SJSA1 (cell line): Measurements from ENCODE around the gene UQCR11. TPM values are rescaled to one million over a fixed set of nuclear protein-coding genes. Genes with fewer than 3 reads are reported as not detected.

ENCODE experiments used
- DNase-seq, 2 experiments: peaks; one replicate each; pipeline ENCODE4 v3.0.0-alpha.2; 2015 to 2020; ENCODE audit warnings: low spot score in 2 of 2, low read depth in 1 of 2
- H3K27ac ChIP-seq: fragments of 250-450 bp; sonication (Bioruptor Pico); 2 replicates; pipeline ENCODE4 v1.5.1; 2020; ENCODE audit warnings: mild to moderate bottlenecking, moderate library complexity
- H3K27me3 ChIP-seq: fragments of 250-450 bp; sonication (Bioruptor Pico); replicated peaks from 2 replicates; pipeline ENCODE4 v1.5.1; 2020; ENCODE audit warnings: mild to moderate bottlenecking, moderate library complexity
- H3K36me3 ChIP-seq: fragments of 250-450 bp; sonication (Bioruptor Pico); 2 replicates; pipeline ENCODE4 v1.5.1; 2020; ENCODE audit warnings: mild to moderate bottlenecking
- H3K4me1 ChIP-seq: fragments of 250-450 bp; sonication (Bioruptor Pico); replicated peaks from 2 replicates; pipeline ENCODE4 v1.6.1; 2021; ENCODE audit warnings: mild to moderate bottlenecking
- H3K4me3 ChIP-seq: fragments of 250-450 bp; sonication (Bioruptor Pico); 2 replicates; pipeline ENCODE4 v1.5.1; 2020; ENCODE audit warnings: mild to moderate bottlenecking
- H3K9me3 ChIP-seq: fragments of 250-450 bp; sonication (Bioruptor Pico); replicated peaks from 2 replicates; pipeline ENCODE4 v1.5.1; 2020; ENCODE audit warnings: mild to moderate bottlenecking
- total RNA-seq: library from RNA; depleted of rRNA; stranded (reverse); fragments of >200 nt; shearing (Covaris generic); gene quantifications from 2 replicates; pipeline ENCODE4 v1.2.3, GENCODE V29; 2014; rRNA removed

Gene UQCR11
- 60.1 and 83.4 TPM in 2 replicates for total RNA-seq

DNA sequence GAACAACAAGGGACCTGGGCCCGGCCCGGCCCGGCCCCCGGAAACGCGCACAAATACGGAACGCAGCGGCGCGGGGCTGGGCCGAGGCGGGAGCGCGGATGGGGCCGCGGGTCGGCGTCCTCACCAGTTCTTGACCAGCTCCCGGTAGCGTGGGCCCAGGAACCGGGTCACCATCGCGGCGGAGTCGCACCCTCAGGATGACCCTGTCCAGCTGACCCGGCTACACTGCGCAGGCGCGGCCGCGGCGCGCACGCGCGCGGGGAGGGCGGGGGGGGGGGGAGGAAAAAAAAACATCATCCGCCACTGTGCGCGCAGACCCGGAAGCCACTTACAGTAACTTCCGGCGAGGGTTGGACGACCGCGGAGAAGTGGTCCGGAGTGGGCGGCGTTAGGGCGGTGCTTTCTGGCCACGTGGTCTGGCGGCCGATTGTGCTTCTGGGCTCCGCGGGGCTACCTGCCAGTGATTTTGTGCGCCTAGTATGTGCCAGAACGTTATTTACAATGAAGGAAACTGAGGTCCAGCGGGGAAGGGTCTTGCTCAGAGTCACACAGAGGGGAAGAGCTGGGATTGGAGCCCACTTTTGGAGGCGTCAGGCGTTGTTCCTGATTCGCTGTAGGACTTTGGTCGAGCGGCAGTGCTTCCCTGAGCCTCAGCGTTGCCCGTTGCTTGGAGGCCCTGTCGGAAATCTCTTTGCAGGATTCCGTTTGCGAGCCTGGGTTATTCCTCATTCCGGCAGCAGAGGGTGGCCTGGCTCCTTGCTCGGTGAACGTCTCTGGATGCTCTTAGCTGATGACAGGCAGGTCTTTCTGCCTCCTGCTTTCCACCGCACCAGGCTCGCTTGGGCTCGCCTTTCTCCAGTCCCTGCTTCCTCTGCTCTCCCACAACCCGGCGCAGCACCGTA lies at the start of gene UQCR11:
Gene UQCR11 (minus strand): TSS at position 227 of the 902 bp plus-strand sequence. CDS start 53 bp downstream, at position 174.
- DNase-seq: peak; percentile 95
- peak within 1 kb of the TSS; percentile 40 for H3K27ac ChIP-seq
- peak within 1 kb of the TSS; percentile 84 for H3K4me3 ChIP-seq
- peaks cover 31% of the 10 kb centered on the region for H3K36me3 ChIP-seq
- H3K4me1 ChIP-seq: peaks cover 21% of the 10 kb centered on the region
- H3K27me3 ChIP-seq: no peaks in the 10 kb centered on the region
- H3K9me3 ChIP-seq: no peaks in the 10 kb centered on the region

GRCh38 chr19:1654178-1654792 lies 49.0 kb upstream of the UQCR11 start:
- Histone ChIP-seq H3K27ac (no peak overlapping the region), H3K9me3 (no peaks in the 10 kb centered on the region)

GRCh38 chr19:1653300-1653628 lies 48.0 kb upstream of the UQCR11 start:
- H3K4me1 ChIP-seq: peaks cover 19% of the 10 kb centered on the region
- H3K27ac ChIP-seq: peak overlapping the region; percentile 100
- H3K4me3 ChIP-seq: peak overlapping the region; percentile 61
- H3K27me3 ChIP-seq: no peaks in the 10 kb centered on the region; the same call in 1 of the 2 replicates
- H3K36me3 ChIP-seq: peaks cover 16% of the 10 kb centered on the region
- no peaks in the 10 kb centered on the region for H3K9me3 ChIP-seq
- DNase-seq: no peak

More at GRCh38 chr19:1654178-1654792, 49.0 kb upstream of the UQCR11 start:
- Histone ChIP-seq H3K4me3 (no peak overlapping the region), H3K27me3 (no peaks in the 10 kb centered on the region; the same call in none of the 2 replicates), H3K36me3 (peaks cover 6% of the 10 kb centered on the region), H3K4me1 (peaks cover 19% of the 10 kb centered on the region)
- DNase-seq: no peak

- peak; percentile 98 to 100 for DNase-seq
- Histone ChIP-seq H3K27ac (peak within 1 kb of the TSS; percentile 100), H3K4me1 (peaks cover 19% of the 10 kb centered on the region), H3K9me3 (no peaks in the 10 kb centered on the region), H3K4me3 (peak within 1 kb of the TSS; percentile 91), H3K27me3 (no peaks in the 10 kb centered on the region), H3K36me3 (peaks cover 22% of the 10 kb centered on the region)
Measured at GRCh38 chr19:1652471-1653299, 47.4 kb upstream of the UQCR11 start, which contains the start of gene TCF3. Gene TCF3, minus strand, starts transcription at chr19:1652615. Its CDS starts 2,367 bp downstream, at chr19:1650248.

GRCh38 chr19:1651568-1652291 lies 46.5 kb upstream of the UQCR11 start:
- peaks cover 27% of the 10 kb centered on the region for H3K36me3 ChIP-seq
- DNase-seq: peak in 1 of 2 experiments; percentile 62
- H3K4me1 ChIP-seq: peaks cover 19% of the 10 kb centered on the region
- H3K27ac ChIP-seq: 0 out of 2 replicates have a peak overlapping the region, but pooled peaks have one; percentile 39
- no peaks in the 10 kb centered on the region for H3K9me3 ChIP-seq
- H3K4me3 ChIP-seq: peak overlapping the region; percentile 91
- H3K27me3 ChIP-seq: no peaks in the 10 kb centered on the region

DNA sequence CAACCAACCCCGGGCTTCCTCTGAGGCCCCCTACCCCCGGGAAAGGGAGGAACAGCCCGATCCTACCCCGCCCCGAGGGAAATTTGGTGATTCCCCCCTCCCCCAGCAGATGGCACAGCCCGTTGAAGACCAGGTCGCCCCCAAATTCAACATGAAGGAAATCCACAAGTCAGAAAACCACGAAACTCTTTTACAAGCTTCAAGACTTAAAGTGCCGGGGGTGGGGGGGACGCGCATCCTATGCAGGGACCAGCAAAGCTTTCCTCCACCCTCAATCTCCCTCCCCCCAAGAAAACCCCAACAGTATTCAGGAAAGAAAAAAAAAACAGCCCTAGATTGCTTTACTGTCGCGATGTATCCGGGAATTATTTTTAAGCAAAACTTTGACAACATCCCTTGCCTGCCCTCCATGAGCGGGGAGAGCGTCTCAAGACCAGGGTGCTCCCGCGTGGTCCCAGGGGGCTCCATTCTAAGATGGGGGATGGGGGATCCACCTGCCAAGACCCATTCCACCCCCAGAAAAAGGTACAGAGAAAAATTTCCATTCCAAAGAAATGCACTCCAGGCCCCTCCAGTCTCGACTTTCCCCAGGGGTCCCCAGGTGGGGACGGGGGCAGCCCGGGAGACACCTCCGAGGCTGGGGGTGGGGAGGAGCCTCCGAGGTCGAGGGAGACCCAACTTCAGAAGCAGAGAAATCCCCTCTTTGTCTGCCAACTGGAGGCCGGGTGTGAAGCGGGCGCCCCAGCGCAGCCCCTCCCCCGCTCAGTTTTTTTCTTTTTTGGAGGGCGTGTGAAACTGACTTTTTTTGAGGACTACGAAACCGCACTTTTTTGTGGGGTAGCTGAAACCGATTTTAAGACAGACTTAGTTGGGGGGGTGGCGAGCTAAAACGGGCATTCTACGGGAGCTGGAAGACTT lies 45.6 kb upstream of the UQCR11 start:
- peak overlapping the region; percentile 91 for H3K4me3 ChIP-seq
- H3K4me1 ChIP-seq: peaks cover 19% of the 10 kb centered on the region
- peaks cover 35% of the 10 kb centered on the region for H3K36me3 ChIP-seq
- no peak for DNase-seq
- no peak overlapping the region for H3K27ac ChIP-seq
- no peaks in the 10 kb centered on the region for H3K27me3 ChIP-seq
- H3K9me3 ChIP-seq: no peaks in the 10 kb centered on the region

DNA sequence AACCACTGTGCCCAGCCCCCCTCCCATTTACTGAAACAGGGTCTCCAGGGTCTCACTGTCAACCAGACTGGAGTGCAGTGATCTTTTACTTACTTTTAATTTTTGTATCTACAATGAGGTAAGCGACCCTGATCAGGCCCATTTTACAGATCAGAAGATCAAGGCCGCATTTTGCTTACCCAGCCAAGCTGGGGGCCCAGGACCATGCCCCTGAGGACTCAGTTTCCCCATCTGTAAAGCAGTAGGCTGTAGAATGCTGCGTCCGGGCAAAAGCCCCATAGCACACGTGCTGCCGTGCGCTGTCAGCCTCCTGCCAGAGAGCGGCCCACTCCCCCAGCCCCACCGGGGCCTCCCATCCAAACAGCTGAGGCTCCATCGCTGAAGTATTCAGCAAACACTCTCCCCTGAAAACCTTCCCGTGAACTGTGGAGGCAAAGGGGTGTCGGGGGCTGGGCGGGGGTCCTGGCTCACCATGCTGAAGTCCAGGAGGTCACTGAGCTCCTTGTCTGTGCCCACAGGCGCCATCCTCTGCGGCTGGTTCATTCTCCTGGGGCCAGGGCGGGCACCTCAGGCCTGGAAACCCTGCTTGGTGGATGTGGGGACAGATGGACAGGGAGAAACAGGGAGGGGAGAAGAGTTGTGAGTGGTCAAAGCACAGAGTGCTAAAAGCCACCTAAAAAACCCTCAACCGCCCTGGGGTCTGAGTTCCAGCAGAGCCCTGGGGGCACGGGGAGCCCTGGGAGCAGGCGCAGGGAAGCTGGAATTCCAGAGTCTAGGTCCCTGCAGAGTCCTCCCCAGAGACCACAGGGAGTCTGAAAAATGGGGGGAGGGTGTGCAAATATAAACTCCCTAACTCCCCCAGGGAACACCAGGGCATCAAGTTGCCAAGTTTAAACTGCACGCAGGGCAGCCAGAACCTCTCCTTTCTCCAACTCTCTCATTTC lies 44.7 kb upstream of the UQCR11 start:
- DNase-seq: no peak
- peaks cover 10% of the 10 kb centered on the region for H3K4me1 ChIP-seq
- H3K9me3 ChIP-seq: no peaks in the 10 kb centered on the region
- no peaks in the 10 kb centered on the region for H3K27me3 ChIP-seq
- no peak overlapping the region for H3K4me3 ChIP-seq
- peaks cover 42% of the 10 kb centered on the region for H3K36me3 ChIP-seq
- no peak overlapping the region for H3K27ac ChIP-seq

DNA sequence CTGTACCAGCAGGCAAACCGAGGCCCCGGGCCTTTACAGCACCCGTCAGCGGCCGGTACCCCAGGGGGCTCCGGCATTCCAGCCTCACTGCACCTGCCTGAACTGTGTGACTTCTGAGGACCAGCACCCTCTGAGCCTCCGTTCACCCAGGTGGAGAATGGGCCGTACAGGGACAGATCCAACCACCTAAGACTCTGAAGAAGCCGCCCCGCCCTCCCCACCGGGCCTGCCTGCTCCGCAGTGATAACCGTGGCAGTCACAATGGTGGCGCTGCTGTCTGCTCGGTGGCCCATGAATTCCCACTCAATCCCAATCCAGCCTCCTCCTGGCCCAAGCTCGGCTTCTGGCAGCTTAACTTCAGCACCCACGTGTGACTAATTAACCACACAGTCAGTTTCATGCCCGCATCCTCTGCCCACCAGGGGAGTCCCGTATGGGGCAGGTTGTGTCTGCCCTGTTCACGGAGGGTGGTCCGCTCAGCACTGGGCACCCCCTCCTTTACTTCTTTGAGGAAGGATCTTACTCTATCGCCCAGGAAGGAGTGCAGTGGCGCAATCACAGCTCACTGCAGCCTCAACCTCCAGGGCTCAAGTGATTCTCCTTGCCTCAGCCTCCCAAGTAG lies 43.8 kb upstream of the UQCR11 start:
- Histone ChIP-seq H3K4me1 (peaks cover 9% of the 10 kb centered on the region), H3K36me3 (peaks cover 48% of the 10 kb centered on the region), H3K9me3 (no peaks in the 10 kb centered on the region), H3K27me3 (no peaks in the 10 kb centered on the region), H3K27ac (no peak overlapping the region), H3K4me3 (no peak overlapping the region)
- no peak for DNase-seq

GRCh38 chr19:1648459-1648849 lies 43.2 kb upstream of the UQCR11 start:
- H3K36me3 ChIP-seq: peaks cover 53% of the 10 kb centered on the region
- no peaks in the 10 kb centered on the region for H3K27me3 ChIP-seq
- H3K4me3 ChIP-seq: no peak overlapping the region
- H3K9me3 ChIP-seq: no peaks in the 10 kb centered on the region
- H3K4me1 ChIP-seq: peaks cover 9% of the 10 kb centered on the region
- H3K27ac ChIP-seq: no peak overlapping the region
- no peak for DNase-seq

GRCh38 chr19:1647501-1648458 lies 42.5 kb upstream of the UQCR11 start:
- Histone ChIP-seq H3K27me3 (no peaks in the 10 kb centered on the region), H3K36me3 (peaks cover 57% of the 10 kb centered on the region), H3K4me3 (no peak overlapping the region), H3K4me1 (peaks cover 6% of the 10 kb centered on the region), H3K9me3 (no peaks in the 10 kb centered on the region), H3K27ac (no peak overlapping the region)
- no peak for DNase-seq
